H1 (cell line): ENCODE measurements around the gene CAPN2. TPM values are rescaled to one million over a fixed set of nuclear protein-coding genes. Genes with fewer than 3 reads are reported as not detected.

Experiments
- CTCF ChIA-PET: fragments of 300-600 bp; sonication (Branson Sonifier 250); formaldehyde crosslinking; loops from one replicate; lab custom pipeline; 2021; ENCODE audit not compliant: partially characterized antibody; lab: Charles Lee
- POLR2A ChIA-PET: fragments of 300-600 bp; sonication (Branson Sonifier 250); formaldehyde crosslinking; loops from one replicate; lab custom pipeline; 2021; ENCODE audit warnings: inconsistent platforms; ENCODE audit not compliant: partially characterized antibody; lab: Charles Lee
- DNase-seq, 2 experiments: peaks; one replicate each; pipeline versions ENCODE4 v3.0.0 to v3.0.0-alpha.2; 2010 to 2022; ENCODE audit warnings: low spot score in 2 of 2, low read depth in 1 of 2, mixed read lengths in 1 of 2
- FAIRE-seq: peaks from 2 replicates; lab custom pipeline; 2011; peaks lifted over from hg19 to GRCh38; lab: Jason Lieb, UNC
- H2AFZ ChIP-seq: 2 replicates; pipeline ENCODE4 v1.8.1; 2012; ENCODE audit warnings: low read length, inconsistent platforms
- H2AK5ac ChIP-seq: 2 replicates; pipeline ENCODE4 v1.6.1; 2013; ENCODE audit warnings: low read depth, low read length
- H2BK120ac ChIP-seq: replicated peaks from 2 replicates; pipeline ENCODE3; 2013; ENCODE audit warnings: low read depth, low read length, inconsistent platforms
- H2BK12ac ChIP-seq: 2 replicates; pipeline ENCODE4 v1.6.1; 2013; ENCODE audit warnings: low read depth, low read length
- H2BK15ac ChIP-seq: 2 replicates; pipeline ENCODE4 v1.6.1; 2013; ENCODE audit warnings: low read length
- H2BK20ac ChIP-seq: 2 replicates; pipeline ENCODE4 v1.6.1; 2013; ENCODE audit warnings: low read length
- H2BK5ac ChIP-seq: 2 replicates; pipeline ENCODE4 v1.6.1; 2013; ENCODE audit warnings: low read depth, low read length
- H3K14ac ChIP-seq: 2 replicates; pipeline ENCODE4 v1.6.1; 2013; ENCODE audit warnings: inconsistent platforms; ENCODE audit not compliant: insufficient read length
- H3K18ac ChIP-seq: 2 replicates; pipeline ENCODE4 v1.6.1; 2013; ENCODE audit warnings: low read length; ENCODE audit errors: extremely low read depth
- H3K23ac ChIP-seq: 2 replicates; pipeline ENCODE4 v1.6.1; 2013; ENCODE audit warnings: inconsistent platforms; ENCODE audit not compliant: insufficient read length
- H3K23me2 ChIP-seq: 2 replicates; pipeline ENCODE4 v1.6.1; 2013; ENCODE audit warnings: low read depth, low read length
- H3K27ac ChIP-seq: 2 replicates; pipeline ENCODE4 v1.6.1; 2011; ENCODE audit warnings: low read depth, low read length, inconsistent platforms
- H3K27me3 ChIP-seq, 4 experiments: replicated peaks in 1 of 4; 1 replicate in 1 of 4; 2 replicates in 3 of 4; pipeline versions ENCODE4 v1.6.1 to v1.8.1; 2011 to 2013; ENCODE audit warnings: low read length in 3 of 4, mild to moderate bottlenecking in 3 of 4, inconsistent platforms in 2 of 4, mixed read lengths in 2 of 4, moderate library complexity in 1 of 4; ENCODE audit not compliant: control insufficient read depth in 3 of 4, insufficient read depth in 3 of 4; ENCODE audit errors: extremely low read depth in 1 of 4
- H3K36me3 ChIP-seq, 4 experiments: 2 replicates each; pipeline versions ENCODE4 v1.6.1 to v1.8.1; 2011 to 2013; ENCODE audit warnings: mild to moderate bottlenecking in 4 of 4, low read length in 3 of 4, moderate library complexity in 2 of 4, control low read depth in 1 of 4, inconsistent platforms in 1 of 4; ENCODE audit not compliant: insufficient read depth in 4 of 4, control insufficient read depth in 2 of 4
- H3K4ac ChIP-seq: replicated peaks from 2 replicates; pipeline ENCODE3; 2013; ENCODE audit warnings: low read length, low read depth, mixed read lengths, inconsistent platforms; ENCODE audit not compliant: insufficient read length
- H3K4me1 ChIP-seq, 4 experiments: replicated peaks in 1 of 4; 1 replicate in 1 of 4; 2 replicates in 3 of 4; pipeline versions ENCODE4 v1.6.1 to v1.8.1; 2011 to 2013; ENCODE audit warnings: low read length in 3 of 4, inconsistent platforms in 2 of 4, mixed read lengths in 1 of 4; ENCODE audit not compliant: insufficient read depth in 4 of 4, control insufficient read depth in 3 of 4
- H3K4me2 ChIP-seq, 2 experiments: 2 replicates each; pipeline versions ENCODE4 v1.6.1 to v1.8.1; 2011 to 2013; ENCODE audit warnings: low read depth in 2 of 2, low read length in 2 of 2, control low read depth in 1 of 2, inconsistent platforms in 1 of 2, mild to moderate bottlenecking in 1 of 2; ENCODE audit not compliant: insufficient read depth in 1 of 2
- H3K4me3 ChIP-seq, 4 experiments: fragments of 200-600, 300-600 bp in 1 of 4; sonication (generic), shearing (Covaris generic), sonication (Bioruptor Twin) in 1 of 4; 2 replicates each; pipeline versions ENCODE4 v1.5.1 to v1.8.1; 2011 to 2016; ENCODE audit warnings: low read length in 4 of 4, low read depth in 3 of 4, control low read depth in 2 of 4, inconsistent platforms in 2 of 4, mild to moderate bottlenecking in 2 of 4, mixed read lengths in 1 of 4, moderate library complexity in 1 of 4; ENCODE audit not compliant: insufficient read depth in 2 of 4; ENCODE audit errors: extremely low read depth in 1 of 4
- H3K56ac ChIP-seq: replicated peaks from 2 replicates; pipeline ENCODE3; 2013; ENCODE audit warnings: low read depth, mild to moderate bottlenecking, mixed read lengths, low read length, inconsistent platforms; ENCODE audit not compliant: insufficient read length
- H3K79me1 ChIP-seq: 2 replicates; pipeline ENCODE4 v1.6.1; 2013; ENCODE audit warnings: low read depth, low read length, control low read depth
- H3K79me2 ChIP-seq, 2 experiments: 2 replicates each; pipeline versions ENCODE4 v1.6.1 to v1.8.1; 2012 to 2013; ENCODE audit warnings: low read length in 2 of 2, mild to moderate bottlenecking in 2 of 2, inconsistent platforms in 1 of 2; ENCODE audit not compliant: insufficient read depth in 2 of 2, control insufficient read depth in 1 of 2
- H3K9ac ChIP-seq, 4 experiments: replicated peaks in 1 of 4; 1 replicate in 1 of 4; 2 replicates in 3 of 4; pipeline versions ENCODE4 v1.6.1 to v1.8.1; 2011 to 2013; ENCODE audit warnings: low read depth in 3 of 4, low read length in 3 of 4, control low read depth in 2 of 4, mild to moderate bottlenecking in 2 of 4, moderate library complexity in 2 of 4, inconsistent platforms in 1 of 4; ENCODE audit errors: extremely low read depth in 1 of 4
- H3K9me3 ChIP-seq, 2 experiments: 2 replicates each; pipeline versions ENCODE4 v1.6.1 to v1.8.1; 2012 to 2013; ENCODE audit warnings: mild to moderate bottlenecking in 2 of 2, moderate library complexity in 2 of 2, control low read depth in 1 of 2, inconsistent platforms in 1 of 2, low read depth in 1 of 2, low read length in 1 of 2, mixed read lengths in 1 of 2; ENCODE audit not compliant: insufficient read depth in 2 of 2
- H4K20me1 ChIP-seq, 2 experiments: replicated peaks in 1 of 2; 2 replicates each; pipeline versions ENCODE3 to v1.8.1; 2011 to 2013; ENCODE audit warnings: inconsistent platforms in 2 of 2, low read length in 2 of 2, mild to moderate bottlenecking in 1 of 2; ENCODE audit not compliant: insufficient read depth in 2 of 2, control insufficient read depth in 1 of 2
- H4K5ac ChIP-seq: 2 replicates; pipeline ENCODE4 v1.6.1; 2013; ENCODE audit warnings: low read length, low read depth, mixed read lengths, inconsistent platforms; ENCODE audit not compliant: insufficient read length
- H4K8ac ChIP-seq: 2 replicates; pipeline ENCODE4 v1.8.0; 2013; ENCODE audit warnings: mild to moderate bottlenecking, moderate library complexity, low read length, inconsistent platforms; ENCODE audit not compliant: insufficient read depth; ENCODE audit errors: extremely low read depth
- H4K91ac ChIP-seq: replicated peaks from 2 replicates; pipeline ENCODE3; 2013; ENCODE audit warnings: low read length, mixed read lengths, inconsistent platforms; ENCODE audit not compliant: insufficient read length
- BCL11A ChIP-seq, 2 experiments: IDR thresholded peaks; one replicate each; pipeline ENCODE4 v1.6.1; 2011; ENCODE audit warnings: low read depth in 2 of 2, low read length in 2 of 2, mild to moderate bottlenecking in 2 of 2
- CHD2 ChIP-seq: IDR thresholded peaks from 2 replicates; pipeline ENCODE4 v1.6.1; 2012; ENCODE audit warnings: low read length, improper control_type of control experiment
- KDM1A ChIP-seq: fragments of 200-600, 300-600 bp; sonication (generic); IDR thresholded peaks from 2 replicates; pipeline ENCODE4 v1.7.1; 2016; ENCODE audit warnings: mild to moderate bottlenecking, low read length, borderline replicate concordance
- MAFK ChIP-seq: IDR thresholded peaks from 2 replicates; pipeline ENCODE4 v1.6.1; 2012; ENCODE audit warnings: low read depth, mild to moderate bottlenecking, improper control_type of control experiment, low read length
- NRF1 ChIP-seq: IDR thresholded peaks from 2 replicates; pipeline ENCODE4 v1.6.1; 2011; ENCODE audit warnings: mild to moderate bottlenecking, low read depth, low read length, improper control_type of control experiment
- TAF1 ChIP-seq: IDR thresholded peaks from 2 replicates; pipeline ENCODE4 v1.6.1; 2011; ENCODE audit warnings: mild to moderate bottlenecking, low read depth, low read length
- WGBS, 2 experiments: shearing (Covaris generic) in 1 of 2; methylation state at CpG; one replicate each; pipeline versions ENCODE4 v1.1.6 to v1.1.7; 2013 to 2015; ENCODE audit warnings: low lambda C conversion rate in 2 of 2, mixed read lengths in 2 of 2, inconsistent platforms in 1 of 2, low coverage in 1 of 2, missing lambda C conversion rate in 1 of 2; ENCODE audit not compliant: insufficient replicate concordance in 2 of 2, insufficient coverage in 1 of 2, insufficient read length in 1 of 2; ENCODE audit errors: extremely low coverage in 1 of 2, missing lambda C conversion rate in 1 of 2; 5-methylcytosine and 5-hydroxymethylcytosine counted together
- polyA plus RNA-seq, 7 experiments: library from polyadenylated mRNA; depleted of rRNA in 3 of 7; stranded (reverse) in 5 of 7; unstranded in 2 of 7; fragments of >200 nt in 5 of 7; fragments of 200-250 nt in 2 of 7; gene quantifications; 1 replicate in 5 of 7; 2 replicates in 1 of 7; 4 replicates in 1 of 7; pipeline versions ENCODE4 v1.2.1 to v1.2.3, GENCODE V29; 2011 to 2013; ENCODE audit warnings: missing spikeins in 2 of 7, mixed read lengths in 2 of 7
- total RNA-seq: library from RNA; stranded (reverse); fragmentation: NEBNext Ultra II Directional; extraction: Animal tissue kit (Norgen Biotek cat#: 25700); gene quantifications from 2 replicates; pipeline ENCODE4 v1.2.1, GENCODE V29; 2021
- TF ChIP-seq, protein P1 (sequence below): IDR thresholded peaks from 2 replicates; pipeline ENCODE4 v1.6.1; 2012; ENCODE audit warnings: inconsistent platforms

Gene CAPN2
- total and polyA plus RNA-seq, 2 of the 8 experiments (the other 6 are each of a cell fraction or from before 2014, with no cell fraction given) = 9.2 to 10.3 TPM

DNA sequence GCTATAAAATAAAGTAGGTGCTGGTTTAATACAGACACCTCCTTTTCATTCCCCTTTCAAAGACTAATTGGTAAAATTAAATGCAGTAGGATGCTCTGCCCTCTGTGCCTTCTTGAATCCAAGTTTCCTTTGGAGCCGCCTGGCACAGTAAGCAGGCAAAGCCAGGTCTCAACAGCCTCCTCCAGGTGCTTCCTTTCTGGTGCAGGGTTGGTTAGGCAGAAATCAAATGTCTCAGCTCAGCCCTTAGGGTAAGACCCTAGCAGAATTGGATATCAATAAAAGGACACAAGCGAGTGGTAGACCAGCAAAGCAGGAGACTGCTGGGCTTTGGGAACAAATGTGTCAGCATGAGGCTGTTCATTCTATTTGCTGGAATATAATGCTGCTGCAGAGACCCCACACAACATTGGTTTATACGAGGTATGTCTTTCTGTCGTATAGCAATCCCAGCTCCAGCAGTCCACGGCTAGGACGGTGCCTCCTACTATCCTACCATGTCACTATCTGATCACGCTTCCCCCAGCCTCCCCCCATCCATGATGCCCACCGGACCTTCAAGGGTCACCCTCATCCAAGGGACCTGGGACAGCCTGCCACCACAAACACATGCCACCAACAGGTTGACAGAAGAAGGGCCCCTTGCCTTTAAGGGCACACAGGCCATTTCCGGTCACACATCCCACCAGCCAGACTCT, 58.4 kb downstream of the CAPN2 start:
- 91% methylated on average over 9 of the region's 9 CpGs; no CpG with 5 or more reads in 1 of the 2 experiments for WGBS, 2 experiments
- H4K91ac ChIP-seq = no peak overlapping the region
- H3K9me3 ChIP-seq = no peaks in the 10 kb centered on the region
- no peak overlapping the region for H2AFZ ChIP-seq
- ChIA-PET POLR2A (interaction anchor here (1.0 to 2.1 kb wide), 4 partner anchors 10 to 15 kb away, joined by 3 to 4 read pairs (median 4); no protein-coding TSS in a partner anchor), CTCF (interaction anchor here (1.4 to 3.9 kb wide), 5 partner anchors 10 to 75 kb away, joined by 3 to 20 read pairs (median 6); no protein-coding TSS in a partner anchor)
- H3K23me2 ChIP-seq = no peaks in the 10 kb centered on the region
- DNase-seq = peak in 1 of 2 experiments; percentile 35
- no peak overlapping the region for H3K27ac ChIP-seq
- H3K36me3 ChIP-seq = peaks cover 2 to 20% (median 11%) of the 10 kb centered on the region in 4 experiments
- H3K79me1 ChIP-seq = no peaks in the 10 kb centered on the region
- H3K27me3 ChIP-seq = no peaks in the 10 kb centered on the region
- H4K5ac ChIP-seq = no peak overlapping the region
- no peak overlapping the region for H2BK12ac ChIP-seq
- no peak overlapping the region for H3K9ac ChIP-seq
- TF ChIP-seq NRF1 (no peak), KDM1A (no peak), MAFK (no peak), TAF1 (no peak), CHD2 (no peak), BCL11A (IDR thresholded peaks at IDR 0.05; ENCODE audit: low read depth in 2 of 2, low read length in 2 of 2) (no peak)
- TF ChIP-seq, protein P1, sequence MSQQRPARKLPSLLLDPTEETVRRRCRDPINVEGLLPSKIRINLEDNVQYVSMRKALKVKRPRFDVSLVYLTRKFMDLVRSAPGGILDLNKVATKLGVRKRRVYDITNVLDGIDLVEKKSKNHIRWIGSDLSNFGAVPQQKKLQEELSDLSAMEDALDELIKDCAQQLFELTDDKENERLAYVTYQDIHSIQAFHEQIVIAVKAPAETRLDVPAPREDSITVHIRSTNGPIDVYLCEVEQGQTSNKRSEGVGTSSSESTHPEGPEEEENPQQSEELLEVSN = no peak
- no peak overlapping the region for H3K4ac ChIP-seq
- no peak overlapping the region for H3K18ac ChIP-seq
- no peak overlapping the region for H3K23ac ChIP-seq
- H3K56ac ChIP-seq = no peak overlapping the region
- H4K8ac ChIP-seq = no peak overlapping the region
- H2BK5ac ChIP-seq = no peak overlapping the region; the same call in 1 of the 2 replicates
- H3K79me2 ChIP-seq = no peaks in the 10 kb centered on the region
- H3K14ac ChIP-seq = no peak overlapping the region
- FAIRE-seq = no peak
- H4K20me1 ChIP-seq = no peaks in the 10 kb centered on the region
- peaks cover 0 to 5% (median 2%) of the 10 kb centered on the region in 4 experiments; a peak in 2 of 7 replicates for H3K4me1 ChIP-seq
- H2BK20ac ChIP-seq = no peak overlapping the region
- no peak overlapping the region for H3K4me3 ChIP-seq
- H2BK120ac ChIP-seq = no peak overlapping the region
- no peak overlapping the region for H2AK5ac ChIP-seq
- H2BK15ac ChIP-seq = no peak overlapping the region
- H3K4me2 ChIP-seq = no peak overlapping the region
